ENCODE measurements around the gene MFSD1.

- TF ChIP-seq CTCF (conservative IDR thresholded peaks at IDR 0.05; ENCODE audit: low read depth, low read length) (no peak), EZH2 (IDR thresholded peaks at IDR 0.05; ENCODE audit: low read length, unreplicated experiment) (no peak)
Observed at GRCh38 chr3:158809642-158810041, 7.8 kb downstream of the MFSD1 start.
